HG02870 (cell line): Measurements from ENCODE around the gene GPR32.
"Not testable (repeated sequence)": the region's sequence is repeated elsewhere in the genome, so short reads cannot be mapped to it uniquely, and the experiment has no call there.

ENCODE experiments used
- ATAC-seq: cut with Tn5 transposase; IDR thresholded peaks from one replicate; pipeline ENCODE4 v1.9.1; 2021; ENCODE audit warnings: mild to moderate bottlenecking, moderate library complexity; ENCODE audit not compliant: unreplicated experiment

The GPR32 gene

DNA sequence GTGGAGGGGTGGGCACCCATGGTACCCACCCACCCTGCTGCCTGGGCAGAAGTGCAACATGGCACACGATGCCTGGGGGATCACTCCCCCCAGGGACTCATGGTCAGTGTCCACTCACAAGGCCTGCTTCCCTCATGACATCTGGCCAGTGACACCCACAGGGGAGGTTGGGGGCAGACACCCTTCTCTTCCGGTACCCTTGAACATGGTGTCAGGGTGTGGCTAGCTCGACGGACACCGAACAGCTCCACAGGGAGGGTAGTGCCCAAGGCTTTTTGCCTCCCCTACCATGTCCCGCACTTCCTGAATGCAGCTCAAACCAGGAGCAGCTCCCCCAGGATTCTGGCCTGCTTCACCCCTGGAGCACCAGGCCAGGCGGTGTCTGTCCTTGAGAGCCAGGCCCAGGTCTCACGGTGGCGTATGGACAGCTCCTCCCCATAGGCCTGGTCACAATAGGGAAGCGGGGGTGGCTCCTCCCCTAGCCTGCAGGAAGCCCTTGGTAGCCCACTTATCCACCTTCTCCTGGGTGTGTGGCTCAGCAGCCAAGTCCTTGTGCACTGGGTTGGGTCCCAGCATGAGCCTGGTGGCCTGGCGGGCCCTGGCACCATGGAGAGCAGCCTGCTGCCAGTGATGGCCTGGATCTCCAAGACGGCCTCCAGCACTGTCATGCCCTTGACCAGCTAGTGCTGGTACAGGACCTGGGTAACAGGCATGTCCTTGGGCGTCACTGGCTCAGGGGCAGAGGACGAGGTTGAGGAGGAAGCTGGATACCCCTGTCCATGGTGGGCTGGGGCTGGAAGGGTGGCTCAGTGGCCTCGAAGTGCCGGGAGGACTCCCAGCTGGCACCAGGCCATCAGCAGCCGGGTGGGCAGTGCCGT is 27.8 kb downstream of the GPR32 start:
- no peak for ATAC-seq

DNA sequence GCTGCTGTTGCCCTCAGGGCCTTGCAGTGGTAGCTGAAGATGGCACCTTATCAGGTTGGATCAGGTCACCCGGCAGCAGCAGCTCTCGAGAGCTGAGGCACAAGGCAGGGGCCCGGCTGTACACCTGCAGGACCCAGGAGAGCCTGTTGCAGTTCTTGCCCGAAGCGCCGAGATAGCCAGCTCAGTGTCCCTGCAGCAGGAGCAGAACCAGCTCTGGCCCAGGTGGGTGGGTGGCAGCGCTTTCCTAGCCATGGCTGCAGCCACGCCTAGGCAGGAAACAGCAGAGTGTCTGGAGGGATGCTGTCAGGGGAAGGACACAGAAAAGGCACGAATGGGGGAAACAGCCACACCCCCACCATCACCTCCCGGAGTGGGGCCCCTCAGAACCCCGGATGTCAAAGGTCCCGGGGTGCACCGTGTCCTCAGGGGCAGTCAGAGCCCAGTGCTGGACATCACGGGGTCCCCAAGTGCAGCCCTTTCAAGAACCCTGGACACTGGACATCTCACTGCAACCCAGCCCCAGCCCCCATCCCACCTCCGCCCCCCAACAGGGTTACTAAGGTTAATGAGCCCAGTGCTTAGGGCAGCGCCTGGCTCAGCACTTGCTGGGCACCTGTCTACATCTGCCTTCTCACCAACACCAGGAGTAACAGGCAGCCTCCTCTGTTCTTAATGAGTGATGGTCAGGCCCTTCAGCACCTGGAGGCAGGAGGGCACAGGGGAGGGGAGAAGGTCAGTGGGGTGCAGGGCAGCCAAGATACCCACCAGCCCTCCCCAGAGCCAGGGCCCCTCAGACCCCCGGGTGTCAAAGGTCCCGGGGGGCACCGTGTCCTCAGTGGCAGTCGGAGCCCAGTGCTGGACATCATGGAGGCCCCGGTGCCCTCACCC is 28.6 kb downstream of the GPR32 start:
- ATAC-seq, result no peak

DNA sequence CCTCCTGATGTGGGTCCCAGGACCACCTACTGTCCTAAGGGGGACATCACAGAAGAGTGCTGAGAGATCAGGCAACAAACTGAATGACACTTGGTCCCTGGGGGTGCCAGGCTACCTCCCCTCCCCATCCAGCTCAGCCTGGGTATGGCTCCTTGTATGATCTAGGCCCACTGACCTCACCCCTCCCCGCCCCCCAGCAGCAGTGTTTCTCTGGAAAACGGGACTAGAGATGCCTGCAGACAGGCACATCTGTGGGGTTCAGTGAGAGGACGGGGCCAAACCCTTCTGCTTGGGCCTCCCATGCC is 29.2 kb downstream of the GPR32 start:
- ATAC-seq, result no peak

DNA sequence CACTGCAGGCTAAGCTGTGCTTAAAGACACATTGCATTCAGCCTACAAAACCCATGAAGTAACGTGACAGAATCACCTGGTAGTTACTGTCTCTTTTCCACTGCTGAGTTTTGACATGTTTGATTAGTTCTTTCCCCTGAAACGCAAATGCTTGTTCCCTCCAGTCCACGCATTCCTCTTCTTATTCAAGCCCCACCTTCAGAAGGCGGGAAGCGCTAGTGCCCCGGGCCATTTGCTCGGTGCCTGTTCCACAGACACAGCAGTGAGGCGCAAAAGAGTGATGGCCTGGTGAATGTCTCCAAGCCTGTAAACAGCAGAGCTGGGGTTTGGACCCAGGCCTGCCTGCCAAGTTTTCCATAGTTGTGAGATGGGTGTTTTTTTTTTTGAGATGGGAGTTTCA is 30.8 kb downstream of the GPR32 start:
- ATAC-seq, result no peak

DNA sequence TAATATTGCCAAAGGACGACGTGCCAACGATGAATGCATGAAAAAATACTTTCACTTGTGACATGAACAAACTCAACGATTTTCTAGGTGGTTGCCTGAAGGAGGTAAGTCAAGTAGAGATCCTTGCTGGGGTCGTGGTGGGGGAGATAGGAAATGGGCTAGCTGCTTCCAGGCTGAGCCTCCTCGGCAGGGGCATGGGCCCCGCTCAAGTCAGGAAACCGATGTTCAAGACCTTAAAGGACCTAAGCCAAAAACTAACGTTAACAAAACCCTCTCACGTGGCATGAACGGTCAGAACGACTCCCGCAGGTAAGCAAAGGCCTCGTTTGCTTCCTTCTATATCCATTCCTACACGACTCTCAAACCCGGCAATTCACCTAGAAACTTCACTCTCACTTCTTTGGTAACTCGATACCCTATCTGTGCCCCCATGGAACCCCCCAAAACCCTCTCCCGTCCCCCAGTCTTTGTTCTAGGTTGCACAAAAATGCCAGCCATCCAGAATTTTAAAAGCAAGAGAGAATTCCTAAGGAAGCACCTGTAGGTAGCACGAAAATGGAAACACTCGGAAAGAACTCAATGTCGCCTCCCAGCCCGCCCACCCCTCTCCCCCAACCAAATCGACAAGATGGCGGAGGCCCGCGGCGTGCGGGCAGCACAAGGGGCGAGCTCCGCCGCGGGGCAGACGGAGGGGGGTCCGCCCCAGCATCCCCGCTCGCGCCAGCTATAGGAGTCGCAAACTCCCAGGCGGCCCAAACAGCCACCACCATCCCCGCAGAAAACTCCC is 33.6 kb downstream of the GPR32 start:
- ATAC-seq, result no peak

DNA sequence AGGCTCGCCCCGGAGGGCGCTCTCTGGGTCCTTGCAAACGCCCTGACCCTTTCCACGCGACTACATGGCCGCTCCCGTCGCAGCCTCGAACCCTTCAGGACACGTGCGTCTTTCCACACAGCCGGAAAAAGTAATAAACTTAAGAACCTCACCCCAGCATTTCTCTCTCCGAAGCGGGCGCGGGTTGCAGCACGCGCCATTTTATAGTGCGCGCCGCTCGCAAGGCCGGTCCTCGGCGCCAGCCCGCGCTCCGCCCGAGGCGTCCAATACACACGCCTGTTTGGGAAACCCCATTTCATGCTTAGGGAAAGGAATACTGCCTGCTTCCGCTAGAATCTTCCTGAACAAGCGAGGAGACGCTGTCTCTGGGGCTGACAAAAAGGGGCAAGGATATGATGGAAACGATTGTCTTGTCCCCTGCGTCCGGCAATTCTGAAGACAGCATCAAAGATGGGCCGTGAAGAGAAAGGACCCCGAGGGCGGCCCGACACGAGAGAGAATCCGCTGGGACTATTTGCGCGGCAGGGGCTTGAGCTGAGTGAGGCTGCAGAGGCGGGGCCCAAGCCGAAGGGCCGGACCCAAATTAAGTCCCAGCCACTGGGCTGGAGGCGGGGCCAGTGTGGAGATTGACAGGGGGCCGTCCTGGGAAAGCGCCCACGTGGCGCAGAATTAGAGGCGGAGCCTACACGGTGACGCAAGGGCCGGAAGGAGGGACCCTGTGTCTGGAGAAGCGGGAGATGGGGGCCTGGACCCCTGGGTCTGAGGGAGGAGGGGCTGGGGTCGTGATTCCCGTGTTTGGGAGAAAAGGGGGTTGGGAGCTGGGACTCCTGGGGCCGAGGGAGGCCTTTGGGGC is 34.4 kb downstream of the GPR32 start:
- ATAC-seq, result peak; percentile 89

DNA sequence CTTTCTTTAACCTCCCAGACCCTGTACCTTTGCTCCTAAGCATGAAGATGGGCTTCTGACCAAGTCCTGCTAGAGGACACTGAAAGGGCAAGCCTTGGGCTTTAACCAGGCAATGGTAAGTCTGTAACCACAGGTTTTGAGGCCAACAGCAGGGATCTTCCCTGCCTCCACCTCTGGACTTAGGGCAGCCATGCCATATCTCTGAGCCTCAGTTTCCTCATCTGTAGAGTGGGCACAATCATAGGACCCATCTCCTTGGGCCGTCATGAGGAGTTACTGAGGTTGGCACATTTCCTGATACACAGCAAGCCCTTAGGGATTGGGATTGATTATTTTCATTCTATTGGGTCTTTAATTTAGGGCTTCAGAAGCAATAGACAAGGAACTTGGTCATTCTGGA is 38.6 kb downstream of the GPR32 start:
- ATAC-seq, result no peak

DNA sequence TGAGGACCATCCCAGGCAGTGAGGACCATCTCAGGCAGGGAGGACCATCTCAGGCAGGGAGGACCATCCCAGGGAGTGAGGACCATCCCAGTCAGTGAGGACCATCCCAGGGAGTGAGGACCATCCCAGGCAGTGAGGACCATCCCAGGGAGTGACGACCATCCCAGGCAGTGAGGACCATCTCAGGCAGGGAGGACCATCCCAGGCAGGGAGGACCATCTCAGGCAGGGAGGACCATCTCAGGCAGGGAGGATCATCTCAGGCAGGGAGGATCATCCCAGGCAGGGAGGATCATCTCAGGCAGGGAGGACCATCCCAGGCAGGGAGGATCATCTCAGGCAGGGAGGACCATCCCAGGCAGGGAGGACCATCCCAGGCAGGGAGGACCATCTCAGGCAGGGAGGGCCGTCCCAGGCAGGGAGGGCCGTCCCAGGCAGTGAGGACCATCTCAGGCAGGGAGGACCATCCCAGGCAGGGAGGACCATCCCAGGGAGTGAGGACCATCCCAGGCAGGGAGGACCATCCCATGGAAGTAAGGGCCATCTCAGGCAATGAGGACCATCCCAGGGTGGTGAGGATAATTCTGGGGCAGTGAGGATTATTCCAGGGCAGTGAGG is 41.5 kb downstream of the GPR32 start:
- ATAC-seq, result not testable (repeated sequence)

DNA sequence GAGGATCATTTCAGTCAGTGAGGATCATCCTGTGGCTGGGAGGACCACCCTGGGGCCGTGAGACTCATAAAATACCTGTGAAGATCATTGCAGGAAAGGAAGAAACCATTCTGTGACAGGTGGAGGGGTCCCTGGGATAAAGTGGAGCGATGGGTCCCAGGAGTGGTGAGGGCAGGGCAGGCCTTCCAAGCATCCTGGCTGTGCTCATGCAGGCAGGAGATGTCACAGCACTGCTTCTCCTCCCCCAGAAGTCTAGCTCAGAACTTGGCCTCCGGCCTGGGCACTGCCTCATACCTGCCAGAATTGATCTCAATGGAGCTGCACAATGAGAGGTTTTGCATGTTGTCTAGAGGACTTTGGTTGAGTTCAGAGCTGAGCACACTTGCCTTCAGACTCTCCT is 42.2 kb downstream of the GPR32 start:
- ATAC-seq, result no peak

DNA sequence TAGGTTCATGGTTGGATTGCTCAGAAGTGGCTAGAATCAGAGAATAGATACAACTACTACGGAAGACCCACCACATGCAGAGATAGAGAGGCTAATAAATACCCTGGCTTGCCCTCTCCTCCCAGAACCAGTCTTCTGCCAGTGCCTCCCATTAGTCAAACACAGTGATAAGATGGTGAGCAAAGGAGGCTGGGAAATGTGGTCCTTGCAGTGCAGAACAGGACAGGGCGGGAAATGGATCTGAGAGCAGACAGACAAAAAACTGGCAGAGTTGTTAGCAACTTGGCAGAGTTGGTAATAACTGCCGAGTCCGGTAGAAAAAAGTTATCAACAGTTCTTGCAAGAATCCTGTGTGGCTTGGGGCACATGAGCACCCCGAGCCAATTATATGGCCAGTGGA is 44.6 kb downstream of the GPR32 start:
- ATAC-seq, result no peak

DNA sequence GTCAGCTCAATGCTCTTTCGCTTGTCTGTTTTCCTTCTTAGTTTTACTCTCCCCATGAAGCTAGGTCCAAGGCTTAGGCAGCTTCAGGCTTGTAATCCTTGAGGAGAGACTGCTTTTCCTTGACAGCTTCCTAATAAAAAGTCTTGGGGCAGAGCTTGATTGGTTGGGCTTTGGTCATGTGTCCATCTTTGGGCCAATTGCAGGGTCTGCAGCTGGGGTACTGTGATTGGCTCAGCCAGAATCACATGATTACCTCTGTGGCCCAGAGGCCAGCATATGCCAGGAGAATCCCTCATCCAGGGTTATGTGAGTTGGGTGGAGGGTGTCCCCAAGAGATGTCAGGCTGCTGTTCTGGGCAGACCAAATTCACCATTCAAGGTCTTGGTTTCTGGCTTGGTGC is 45.2 kb downstream of the GPR32 start:
- ATAC-seq, result no peak

DNA sequence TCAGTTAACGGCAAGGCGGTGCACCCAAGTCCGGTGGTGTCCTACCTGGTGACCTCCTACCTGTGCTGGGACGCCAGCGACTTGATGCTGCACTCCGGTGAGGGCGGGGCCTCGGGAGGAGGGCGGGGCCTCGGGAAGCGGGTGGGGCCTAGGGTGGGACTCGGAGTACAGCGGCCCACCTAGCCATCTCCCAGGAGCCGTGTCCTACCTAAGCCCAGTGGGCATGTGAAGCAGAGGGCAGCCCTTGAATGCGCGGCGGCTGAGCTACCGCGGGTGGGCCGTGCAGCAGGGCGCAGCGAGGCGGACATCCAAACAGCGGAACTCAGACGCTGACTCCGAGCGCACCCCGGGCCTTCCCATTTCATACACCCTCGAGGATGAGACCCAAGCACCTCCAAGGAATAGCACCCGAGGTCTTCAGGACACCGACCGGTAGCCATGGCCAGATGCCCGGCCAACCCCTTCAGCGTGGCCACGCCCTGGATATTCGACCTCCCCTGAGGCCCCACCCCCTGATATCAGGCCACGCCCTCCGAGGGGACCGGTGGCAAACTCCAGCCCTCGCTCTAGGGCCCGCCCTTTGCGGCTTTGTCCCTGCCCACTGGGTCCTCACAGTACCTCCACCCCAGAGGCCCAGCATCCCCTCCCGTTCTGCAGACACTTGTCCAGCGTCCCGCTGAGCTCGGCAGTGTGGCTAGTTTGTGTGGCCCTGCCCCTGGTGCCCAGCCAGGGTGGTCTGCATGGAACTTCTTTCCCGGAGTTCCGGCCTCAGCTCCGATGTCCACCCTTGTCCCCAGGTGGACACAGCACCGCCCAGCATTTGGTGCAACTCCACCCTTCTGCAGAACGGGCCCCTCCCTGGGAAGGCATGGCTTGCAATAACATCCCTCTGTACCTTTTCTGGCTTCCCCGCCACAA is 47.9 kb downstream of the GPR32 start:
- peak; percentile 60 for ATAC-seq

DNA sequence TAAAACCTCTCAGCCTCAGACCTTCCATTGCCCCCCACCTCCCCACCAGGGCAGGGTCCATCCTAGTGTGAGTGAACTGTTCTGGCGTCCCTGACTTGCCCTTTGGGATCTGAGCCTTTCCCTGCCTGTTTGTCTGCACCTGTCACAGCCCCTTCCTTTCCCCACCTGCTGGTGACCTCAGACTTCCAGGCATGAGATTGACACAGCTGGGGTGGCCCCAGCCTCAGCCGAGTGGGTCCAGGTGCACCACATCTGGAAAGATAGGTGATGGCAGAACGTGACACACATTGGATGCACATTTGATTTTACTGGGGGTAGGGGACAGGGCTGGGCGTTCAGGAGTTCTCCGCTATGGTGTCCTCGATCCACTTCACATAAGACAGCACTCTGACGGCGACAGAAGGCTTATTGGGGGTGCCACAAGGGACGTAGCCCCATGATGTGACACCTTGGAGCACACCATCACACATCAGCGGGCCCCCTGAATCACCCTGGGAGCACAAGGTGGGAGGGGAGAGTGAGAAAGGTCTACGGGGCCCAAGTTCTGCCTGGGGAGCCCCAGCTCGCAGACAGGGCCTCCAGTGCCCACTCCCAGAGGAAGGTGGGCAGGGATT is 48.7 kb downstream of the GPR32 start:
- ATAC-seq, result no peak

DNA sequence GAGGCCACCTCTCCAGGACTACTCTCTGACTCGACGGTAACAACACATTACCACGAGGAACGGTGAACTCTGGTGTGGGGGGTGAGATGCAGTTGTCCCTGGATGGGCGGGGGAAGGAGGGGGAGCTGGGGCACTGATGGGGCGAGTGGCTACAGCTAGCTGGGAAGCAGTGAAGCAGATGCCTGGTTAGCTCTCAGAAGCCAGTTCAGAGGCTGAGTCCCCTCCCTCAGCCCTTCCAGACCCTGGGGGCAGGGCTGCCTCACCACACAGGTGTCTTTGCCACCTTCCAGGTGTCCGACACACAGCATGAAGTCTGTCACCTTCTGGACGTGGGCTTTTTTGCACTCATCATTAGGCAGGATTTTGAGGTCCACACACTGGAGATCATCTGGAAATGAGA is 49.4 kb downstream of the GPR32 start:
- no peak for ATAC-seq

DNA sequence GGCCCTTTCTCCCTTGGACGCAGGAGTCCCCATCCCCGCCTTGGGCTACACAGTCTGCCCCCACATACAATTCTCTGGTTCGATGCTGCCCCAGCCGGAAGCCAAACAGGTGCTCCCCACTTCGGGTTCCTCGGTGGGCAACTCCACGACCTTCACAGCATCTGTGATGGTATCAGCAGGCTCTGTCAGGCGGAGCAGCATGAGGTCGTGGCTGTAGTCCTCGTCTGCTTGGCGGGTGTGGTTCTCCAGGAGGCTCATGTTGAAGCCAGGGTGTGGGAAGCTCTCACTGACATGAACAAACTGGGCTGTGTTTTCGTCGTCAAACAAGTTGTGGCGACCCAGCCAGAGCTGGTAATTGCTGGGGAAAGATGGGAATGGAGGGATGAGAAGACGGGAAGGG is 49.8 kb downstream of the GPR32 start:
- ATAC-seq, result no peak

DNA sequence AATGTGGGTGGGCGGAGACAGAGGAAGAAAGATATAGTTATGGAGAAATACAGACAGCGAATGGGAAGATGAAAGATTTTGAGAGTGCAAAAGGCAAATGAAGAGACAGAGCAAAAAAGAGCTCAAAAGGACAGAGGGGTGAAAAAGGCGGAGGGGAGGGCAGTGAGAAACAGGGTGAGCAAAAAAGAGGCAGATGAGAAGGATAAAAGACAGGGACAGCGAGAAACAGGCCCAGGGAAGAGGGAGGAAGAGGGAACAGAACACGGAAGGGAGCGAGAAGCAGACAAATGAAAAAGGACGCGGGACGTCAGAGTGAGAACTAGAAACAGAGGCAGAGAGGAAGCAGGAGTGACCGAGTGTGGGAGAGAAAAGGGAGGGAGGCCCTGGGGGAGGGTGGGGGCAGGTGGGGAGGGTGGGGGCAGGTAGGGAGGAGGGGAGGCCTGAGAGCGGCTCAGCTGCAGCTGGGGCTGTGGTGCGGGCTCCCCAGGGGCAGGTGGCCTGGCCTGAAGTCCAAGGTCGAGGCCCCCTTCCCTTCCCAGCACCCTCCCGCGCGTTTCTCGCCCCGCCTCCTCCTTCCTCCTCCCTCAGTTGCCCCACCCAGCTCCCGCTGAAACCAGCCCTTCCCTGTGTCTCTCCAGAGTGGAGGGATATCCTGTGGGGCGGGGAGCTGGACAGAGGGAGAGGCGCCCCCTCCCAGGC is 50.4 kb downstream of the GPR32 start:
- ATAC-seq, result no peak

DNA sequence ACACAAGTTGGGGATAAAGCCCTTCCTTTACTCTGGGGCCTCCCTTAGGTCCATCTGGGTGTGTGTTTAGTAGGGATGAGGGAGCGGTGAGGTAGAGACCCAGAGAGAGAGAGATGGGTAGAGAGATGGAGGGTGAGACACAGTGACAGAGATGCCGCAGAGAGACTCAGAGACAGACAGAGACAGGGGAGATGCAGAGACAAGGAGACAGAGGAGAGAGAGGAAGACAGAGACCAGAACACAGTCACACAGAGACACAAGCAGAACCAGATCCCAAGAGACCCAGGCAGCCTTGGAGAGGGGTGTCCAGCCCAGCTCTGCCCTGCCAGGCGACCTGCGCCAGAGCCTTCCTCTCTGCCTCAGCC is 51.0 kb downstream of the GPR32 start:
- no peak for ATAC-seq
